ENCODE data around the gene ADTRP.

The ADTRP gene

GRCh38 chr6:11779329-11780096, 910 bp upstream of the ADTRP start:
- no peak for DNase-seq
- Histone ChIP-seq H3K27me3 (replicated peaks; ENCODE audit: control insufficient read depth, insufficient read depth, low read length, poor library complexity, severe bottlenecking) (no peaks in the 10 kb centered on the region), H3K36me3 (ENCODE audit: control insufficient read depth, insufficient read depth, low read length) (no peaks in the 10 kb centered on the region), H3K4me3 (ENCODE audit: insufficient read depth, low read depth, low read length, poor library complexity, severe bottlenecking) (no peak overlapping the region), H3K9me3 (ENCODE audit: control insufficient read depth, low read length) (no peaks in the 10 kb centered on the region), H3K4me1 (ENCODE audit: control insufficient read depth, insufficient read depth, low read length, poor library complexity, severe bottlenecking) (no peaks in the 10 kb centered on the region), H3K27ac (ENCODE audit: insufficient read depth, low read length, poor library complexity, severe bottlenecking) (no peak overlapping the region)

GRCh38 chr6:11778036-11778435, 567 bp downstream of the ADTRP start:
- no peaks in the 10 kb centered on the region for H3K4me1 ChIP-seq (ENCODE audit: control insufficient read depth, insufficient read depth, low read length, poor library complexity, severe bottlenecking)
- no peak for DNase-seq
- no peaks in the 10 kb centered on the region for H3K27me3 ChIP-seq (replicated peaks; ENCODE audit: control insufficient read depth, insufficient read depth, low read length, poor library complexity, severe bottlenecking)
- no peak overlapping the region for H3K27ac ChIP-seq (ENCODE audit: insufficient read depth, low read length, poor library complexity, severe bottlenecking)
- no peaks in the 10 kb centered on the region for H3K36me3 ChIP-seq (ENCODE audit: control insufficient read depth, insufficient read depth, low read length)
- no peaks in the 10 kb centered on the region for H3K9me3 ChIP-seq (ENCODE audit: control insufficient read depth, low read length)
- no peak overlapping the region for H3K4me3 ChIP-seq (ENCODE audit: insufficient read depth, low read depth, low read length, poor library complexity, severe bottlenecking)

GRCh38 chr6:11775791-11776409, 2.7 kb downstream of the ADTRP start:
- Histone ChIP-seq H3K4me3 (ENCODE audit: insufficient read depth, low read depth, low read length, poor library complexity, severe bottlenecking) (no peak overlapping the region), H3K4me1 (ENCODE audit: control insufficient read depth, insufficient read depth, low read length, poor library complexity, severe bottlenecking) (no peaks in the 10 kb centered on the region), H3K9me3 (ENCODE audit: control insufficient read depth, low read length) (no peaks in the 10 kb centered on the region), H3K27me3 (replicated peaks; ENCODE audit: control insufficient read depth, insufficient read depth, low read length, poor library complexity, severe bottlenecking) (no peaks in the 10 kb centered on the region), H3K27ac (ENCODE audit: insufficient read depth, low read length, poor library complexity, severe bottlenecking) (no peak overlapping the region), H3K36me3 (ENCODE audit: control insufficient read depth, insufficient read depth, low read length) (no peaks in the 10 kb centered on the region)
- no peak for DNase-seq

GRCh38 chr6:11774426-11774825, 4.2 kb downstream of the ADTRP start:
- Histone ChIP-seq H3K27ac (ENCODE audit: insufficient read depth, low read length, poor library complexity, severe bottlenecking) (no peak overlapping the region), H3K27me3 (replicated peaks; ENCODE audit: control insufficient read depth, insufficient read depth, low read length, poor library complexity, severe bottlenecking) (no peaks in the 10 kb centered on the region), H3K9me3 (ENCODE audit: control insufficient read depth, low read length) (no peaks in the 10 kb centered on the region), H3K4me1 (ENCODE audit: control insufficient read depth, insufficient read depth, low read length, poor library complexity, severe bottlenecking) (no peaks in the 10 kb centered on the region), H3K4me3 (ENCODE audit: insufficient read depth, low read depth, low read length, poor library complexity, severe bottlenecking) (no peak overlapping the region), H3K36me3 (ENCODE audit: control insufficient read depth, insufficient read depth, low read length) (no peaks in the 10 kb centered on the region)
- DNase-seq, result no peak

GRCh38 chr6:11773581-11773980, 5.0 kb downstream of the ADTRP start:
- Histone ChIP-seq H3K4me3 (ENCODE audit: insufficient read depth, low read depth, low read length, poor library complexity, severe bottlenecking) (no peak overlapping the region), H3K9me3 (ENCODE audit: control insufficient read depth, low read length) (no peaks in the 10 kb centered on the region), H3K27me3 (replicated peaks; ENCODE audit: control insufficient read depth, insufficient read depth, low read length, poor library complexity, severe bottlenecking) (no peaks in the 10 kb centered on the region), H3K4me1 (ENCODE audit: control insufficient read depth, insufficient read depth, low read length, poor library complexity, severe bottlenecking) (no peaks in the 10 kb centered on the region), H3K36me3 (ENCODE audit: control insufficient read depth, insufficient read depth, low read length) (no peaks in the 10 kb centered on the region), H3K27ac (ENCODE audit: insufficient read depth, low read length, poor library complexity, severe bottlenecking) (no peak overlapping the region)
- no peak for DNase-seq

- no peak for DNase-seq
- Histone ChIP-seq H3K9me3 (ENCODE audit: control insufficient read depth, low read length) (no peaks in the 10 kb centered on the region), H3K4me1 (ENCODE audit: control insufficient read depth, insufficient read depth, low read length, poor library complexity, severe bottlenecking) (no peaks in the 10 kb centered on the region), H3K36me3 (ENCODE audit: control insufficient read depth, insufficient read depth, low read length) (no peaks in the 10 kb centered on the region), H3K4me3 (ENCODE audit: insufficient read depth, low read depth, low read length, poor library complexity, severe bottlenecking) (no peak overlapping the region), H3K27ac (ENCODE audit: insufficient read depth, low read length, poor library complexity, severe bottlenecking) (no peak overlapping the region), H3K27me3 (replicated peaks; ENCODE audit: control insufficient read depth, insufficient read depth, low read length, poor library complexity, severe bottlenecking) (no peaks in the 10 kb centered on the region)
Measured at GRCh38 chr6:11773013-11773412, 5.6 kb downstream of the ADTRP start.

DNA sequence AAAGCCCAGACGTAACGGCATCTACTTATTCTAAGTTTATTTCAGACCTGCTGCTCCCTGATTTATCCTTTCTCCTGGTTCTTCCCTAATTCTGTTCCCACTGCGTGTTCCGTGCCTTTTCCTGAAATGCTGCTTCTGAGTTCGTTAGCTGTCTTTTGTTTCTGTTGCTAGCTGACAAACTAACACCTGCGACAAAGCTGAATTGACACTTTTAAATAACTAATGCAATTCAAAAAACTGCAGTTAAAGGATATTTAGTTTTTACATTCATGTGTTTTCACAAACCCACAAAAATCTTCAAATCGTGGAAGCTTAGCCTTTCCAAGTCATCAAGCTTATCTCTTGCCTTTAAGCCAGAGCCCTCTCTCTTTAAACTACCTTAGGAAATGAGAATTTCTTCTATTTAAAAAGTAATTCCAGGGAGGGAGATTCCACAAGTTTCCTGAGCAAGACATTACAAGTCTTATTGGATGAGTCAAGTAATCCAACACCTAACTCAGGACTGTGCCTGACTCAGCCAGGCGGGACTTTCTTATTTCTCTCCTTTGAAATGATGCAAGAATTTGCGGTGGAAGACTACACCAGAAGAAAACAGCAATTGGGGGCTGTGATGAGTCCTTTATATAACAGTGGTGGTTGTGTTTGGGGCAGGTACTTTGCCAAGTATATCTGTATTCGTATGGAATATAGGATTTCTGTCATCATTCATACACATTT, 6.3 kb downstream of the ADTRP start:
- H3K27ac ChIP-seq (ENCODE audit: insufficient read depth, low read length, poor library complexity, severe bottlenecking), result no peak overlapping the region

GRCh38 chr6:11771473-11772048, 7.0 kb downstream of the ADTRP start:
- Histone ChIP-seq H3K9me3 (ENCODE audit: control insufficient read depth, low read length) (no peaks in the 10 kb centered on the region), H3K4me1 (ENCODE audit: control insufficient read depth, insufficient read depth, low read length, poor library complexity, severe bottlenecking) (no peaks in the 10 kb centered on the region), H3K36me3 (ENCODE audit: control insufficient read depth, insufficient read depth, low read length) (no peaks in the 10 kb centered on the region), H3K27ac (ENCODE audit: insufficient read depth, low read length, poor library complexity, severe bottlenecking) (no peak overlapping the region), H3K4me3 (ENCODE audit: insufficient read depth, low read depth, low read length, poor library complexity, severe bottlenecking) (no peak overlapping the region), H3K27me3 (replicated peaks; ENCODE audit: control insufficient read depth, insufficient read depth, low read length, poor library complexity, severe bottlenecking) (no peaks in the 10 kb centered on the region)
- no peak for DNase-seq

More for the DNA sequence above, 6.3 kb downstream of the ADTRP start:
- H3K9me3 ChIP-seq (ENCODE audit: control insufficient read depth, low read length), result no peaks in the 10 kb centered on the region
- H3K27me3 ChIP-seq (replicated peaks; ENCODE audit: control insufficient read depth, insufficient read depth, low read length, poor library complexity, severe bottlenecking), result no peaks in the 10 kb centered on the region
- no peaks in the 10 kb centered on the region for H3K4me1 ChIP-seq (ENCODE audit: control insufficient read depth, insufficient read depth, low read length, poor library complexity, severe bottlenecking)
- H3K36me3 ChIP-seq (ENCODE audit: control insufficient read depth, insufficient read depth, low read length), result no peaks in the 10 kb centered on the region
- no peak for DNase-seq
- no peak overlapping the region for H3K4me3 ChIP-seq (ENCODE audit: insufficient read depth, low read depth, low read length, poor library complexity, severe bottlenecking)

DNA sequence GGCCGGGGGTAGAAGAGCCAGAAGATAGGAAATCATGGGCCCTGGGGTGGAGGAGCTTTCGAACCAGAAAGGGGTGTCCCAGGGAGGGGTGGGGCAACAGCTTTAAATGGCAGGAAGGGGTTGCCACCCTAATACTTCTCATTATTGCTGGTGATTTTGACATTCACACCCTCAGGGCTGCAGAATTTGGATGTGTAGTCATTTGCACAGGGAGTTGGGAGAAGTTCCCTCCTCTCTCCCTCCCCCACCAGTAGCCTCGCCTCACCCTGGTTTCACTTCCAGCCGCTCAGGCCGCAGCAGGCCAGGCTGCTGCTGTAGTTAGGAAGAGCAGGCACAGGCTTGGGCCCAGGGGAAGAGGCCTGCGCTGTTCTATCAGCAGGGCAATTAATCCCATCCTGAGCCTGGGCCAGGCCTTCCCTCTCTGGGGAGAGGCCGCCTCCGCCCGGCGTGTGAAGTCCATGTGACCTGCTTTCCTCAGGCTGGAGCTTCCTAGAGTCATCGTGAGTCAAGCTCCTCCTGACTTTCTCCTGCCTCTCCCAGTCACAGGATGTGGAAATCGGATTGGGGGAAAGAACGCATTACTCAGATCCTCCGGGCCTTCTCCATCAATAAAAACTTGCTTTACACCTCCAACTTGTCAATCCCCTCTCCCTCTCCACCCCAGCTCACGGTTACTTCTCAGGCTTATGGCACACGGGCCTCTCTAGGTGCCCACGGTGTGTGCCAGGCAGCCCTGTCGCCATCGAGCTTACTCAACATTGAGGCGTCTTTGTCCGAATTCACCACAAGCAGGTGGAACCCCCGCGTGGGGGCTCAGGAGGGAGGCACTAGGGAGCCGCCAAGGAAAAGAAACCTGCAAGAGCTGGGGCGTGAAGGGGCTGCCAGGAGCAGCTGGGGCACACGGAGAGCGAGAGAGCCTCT, 7.8 kb downstream of the ADTRP start:
- no peaks in the 10 kb centered on the region for H3K36me3 ChIP-seq (ENCODE audit: control insufficient read depth, insufficient read depth, low read length)
- no peaks in the 10 kb centered on the region for H3K4me1 ChIP-seq (ENCODE audit: control insufficient read depth, insufficient read depth, low read length, poor library complexity, severe bottlenecking)
- no peak overlapping the region for H3K27ac ChIP-seq (ENCODE audit: insufficient read depth, low read length, poor library complexity, severe bottlenecking)
- no peaks in the 10 kb centered on the region for H3K9me3 ChIP-seq (ENCODE audit: control insufficient read depth, low read length)
- no peaks in the 10 kb centered on the region for H3K27me3 ChIP-seq (replicated peaks; ENCODE audit: control insufficient read depth, insufficient read depth, low read length, poor library complexity, severe bottlenecking)
- DNase-seq, result no peak
- no peak overlapping the region for H3K4me3 ChIP-seq (ENCODE audit: insufficient read depth, low read depth, low read length, poor library complexity, severe bottlenecking)
